ENCODE measurements around the gene INTS14. TPM values are rescaled to one million over a fixed set of nuclear protein-coding genes. Genes with fewer than 3 reads are reported as not detected.

INTS14 gene
- total RNA-seq, 2 donors from 2014 or later, result 33.4 to 37.7 TPM

DNA sequence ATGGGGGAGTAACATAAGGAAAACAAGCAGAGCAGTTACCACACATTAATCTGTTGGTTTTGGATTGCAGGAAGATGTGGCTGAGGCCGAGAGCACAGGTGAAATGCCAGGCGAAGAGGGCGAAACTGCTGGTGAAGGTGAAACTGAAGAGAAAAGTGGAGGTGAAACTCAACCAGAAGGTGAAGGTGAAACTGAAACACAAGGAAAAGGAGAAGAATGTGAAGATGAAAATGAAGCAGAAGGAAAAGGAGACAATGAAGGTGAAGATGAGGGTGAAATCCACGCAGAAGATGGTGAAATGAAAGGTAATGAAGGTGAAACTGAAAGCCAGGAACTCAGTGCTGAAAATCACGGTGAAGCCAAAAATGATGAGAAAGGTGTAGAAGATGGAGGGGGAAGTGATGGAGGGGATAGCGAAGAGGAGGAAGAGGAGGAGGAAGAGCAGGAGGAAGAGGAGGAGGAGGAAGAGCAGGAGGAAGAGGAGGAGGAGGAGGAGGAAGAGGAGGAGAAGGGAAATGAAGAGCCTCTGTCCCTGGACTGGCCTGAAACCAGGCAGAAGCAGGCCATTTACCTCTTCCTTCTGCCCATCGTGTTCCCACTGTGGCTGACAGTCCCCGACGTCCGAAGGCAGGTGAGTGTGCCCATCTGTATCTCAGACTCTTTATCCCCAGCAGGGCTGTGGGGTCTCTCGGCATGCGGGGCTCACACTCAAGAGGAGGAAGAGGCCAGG, 39.5 kb upstream of the INTS14 start:
- no peak overlapping the region for H3K4me3 Mint-ChIP-seq
- no peaks in the 10 kb centered on the region for H3K9me3 Mint-ChIP-seq
- H3K27me3 Mint-ChIP-seq (ENCODE audit: insufficient read depth), result no peaks in the 10 kb centered on the region
- Histone ChIP-seq H3K4me1 (ENCODE audit: control insufficient read depth, insufficient read depth, low read length) (peaks cover 18% of the 10 kb centered on the region), H3K4me3 (ENCODE audit: low read length) (no peak overlapping the region), H3K36me3 (ENCODE audit: control insufficient read depth, insufficient read depth, low read length) (no peaks in the 10 kb centered on the region), H3K27me3 (ENCODE audit: control insufficient read depth, insufficient read depth, low read length, poor library complexity, severe bottlenecking) (no peaks in the 10 kb centered on the region), H3K9me3 (ENCODE audit: control insufficient read depth, low read length) (no peaks in the 10 kb centered on the region), H3K27ac (ENCODE audit: low read depth, low read length) (no peak overlapping the region), H3K9ac (ENCODE audit: extremely low read depth, low read length, poor library complexity, severe bottlenecking) (no peak overlapping the region)
- H3K27ac Mint-ChIP-seq, result no peak overlapping the region
- H3K4me1 Mint-ChIP-seq, result peaks cover 32% of the 10 kb centered on the region
- no peak for DNase-seq
- 93 to 95% methylated on average over 10 to 12 of the region's 12 CpGs for WGBS, 2 experiments (ENCODE audit: insufficient coverage in 1 of 2, insufficient read length in 1 of 2)
- TF ChIP-seq, protein P1, sequence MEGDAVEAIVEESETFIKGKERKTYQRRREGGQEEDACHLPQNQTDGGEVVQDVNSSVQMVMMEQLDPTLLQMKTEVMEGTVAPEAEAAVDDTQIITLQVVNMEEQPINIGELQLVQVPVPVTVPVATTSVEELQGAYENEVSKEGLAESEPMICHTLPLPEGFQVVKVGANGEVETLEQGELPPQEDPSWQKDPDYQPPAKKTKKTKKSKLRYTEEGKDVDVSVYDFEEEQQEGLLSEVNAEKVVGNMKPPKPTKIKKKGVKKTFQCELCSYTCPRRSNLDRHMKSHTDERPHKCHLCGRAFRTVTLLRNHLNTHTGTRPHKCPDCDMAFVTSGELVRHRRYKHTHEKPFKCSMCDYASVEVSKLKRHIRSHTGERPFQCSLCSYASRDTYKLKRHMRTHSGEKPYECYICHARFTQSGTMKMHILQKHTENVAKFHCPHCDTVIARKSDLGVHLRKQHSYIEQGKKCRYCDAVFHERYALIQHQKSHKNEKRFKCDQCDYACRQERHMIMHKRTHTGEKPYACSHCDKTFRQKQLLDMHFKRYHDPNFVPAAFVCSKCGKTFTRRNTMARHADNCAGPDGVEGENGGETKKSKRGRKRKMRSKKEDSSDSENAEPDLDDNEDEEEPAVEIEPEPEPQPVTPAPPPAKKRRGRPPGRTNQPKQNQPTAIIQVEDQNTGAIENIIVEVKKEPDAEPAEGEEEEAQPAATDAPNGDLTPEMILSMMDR (conservative IDR thresholded peaks at IDR 0.05), result no peak
- peaks cover 7% of the 10 kb centered on the region for H3K36me3 Mint-ChIP-seq (ENCODE audit: low read depth)

DNA sequence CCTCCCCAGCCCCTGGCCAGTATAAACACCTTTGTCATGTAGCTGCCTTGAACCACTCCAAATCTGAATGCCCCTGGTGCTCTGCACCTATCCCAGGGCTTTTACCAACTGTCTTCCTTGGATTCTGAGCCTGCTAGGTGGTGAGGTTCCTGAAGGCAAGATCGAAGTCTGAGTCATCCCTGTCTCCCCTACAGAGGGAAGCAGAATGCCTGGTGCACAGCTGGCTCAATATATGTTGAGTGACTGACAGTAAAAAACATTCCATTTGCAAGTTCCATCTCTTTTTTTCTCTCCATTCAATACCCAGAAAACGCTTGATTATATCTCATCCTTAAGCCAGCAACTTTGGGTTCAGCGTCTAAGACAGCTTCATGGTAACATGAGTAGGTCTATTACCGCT, 35.6 kb upstream of the INTS14 start:
- TF ChIP-seq, protein P1 (conservative IDR thresholded peaks at IDR 0.05), result no peak
- Mint-ChIP-seq H3K27me3 (ENCODE audit: insufficient read depth) (no peaks in the 10 kb centered on the region), H3K4me3 (no peak overlapping the region), H3K27ac (no peak overlapping the region), H3K36me3 (ENCODE audit: low read depth) (no peaks in the 10 kb centered on the region), H3K9me3 (no peaks in the 10 kb centered on the region), H3K4me1 (peaks cover 2% of the 10 kb centered on the region)
- Histone ChIP-seq H3K4me3 (ENCODE audit: low read length) (no peak overlapping the region), H3K4me1 (ENCODE audit: control insufficient read depth, insufficient read depth, low read length) (peaks cover 5% of the 10 kb centered on the region), H3K27ac (ENCODE audit: low read depth, low read length) (no peak overlapping the region), H3K36me3 (ENCODE audit: control insufficient read depth, insufficient read depth, low read length) (no peaks in the 10 kb centered on the region), H3K9me3 (ENCODE audit: control insufficient read depth, low read length) (no peaks in the 10 kb centered on the region), H3K9ac (ENCODE audit: extremely low read depth, low read length, poor library complexity, severe bottlenecking) (no peak overlapping the region), H3K27me3 (ENCODE audit: control insufficient read depth, insufficient read depth, low read length, poor library complexity, severe bottlenecking) (no peaks in the 10 kb centered on the region)
- DNase-seq, result no peak
- 89 to 90% methylated on average over 4 of the region's 4 CpGs for WGBS, 2 experiments (ENCODE audit: insufficient coverage in 1 of 2, insufficient read length in 1 of 2)

DNA sequence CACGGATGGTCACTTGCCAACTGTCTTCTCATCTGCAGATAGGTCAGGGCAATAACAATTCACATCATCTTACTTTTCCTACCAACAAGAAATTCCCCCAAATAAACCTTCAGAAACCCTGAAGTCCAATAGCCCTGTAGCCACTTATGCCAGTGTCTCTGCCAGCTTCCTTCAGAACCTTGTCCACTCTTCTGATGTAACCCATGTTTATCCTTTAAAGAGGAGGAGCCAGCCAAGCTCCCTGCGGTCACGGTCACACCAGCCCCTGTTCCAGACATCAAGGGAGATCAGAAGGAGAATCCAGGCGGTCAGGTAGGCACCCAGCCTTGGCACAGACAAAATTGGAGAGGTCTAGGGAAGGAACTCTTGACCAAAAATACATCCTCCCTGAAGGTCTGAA, 34.5 kb upstream of the INTS14 start:
- Histone ChIP-seq H3K36me3 (ENCODE audit: control insufficient read depth, insufficient read depth, low read length) (no peaks in the 10 kb centered on the region), H3K4me3 (ENCODE audit: low read length) (no peak overlapping the region), H3K4me1 (ENCODE audit: control insufficient read depth, insufficient read depth, low read length) (peaks cover 6% of the 10 kb centered on the region), H3K9ac (ENCODE audit: extremely low read depth, low read length, poor library complexity, severe bottlenecking) (no peak overlapping the region), H3K9me3 (ENCODE audit: control insufficient read depth, low read length) (no peaks in the 10 kb centered on the region), H3K27me3 (ENCODE audit: control insufficient read depth, insufficient read depth, low read length, poor library complexity, severe bottlenecking) (no peaks in the 10 kb centered on the region), H3K27ac (ENCODE audit: low read depth, low read length) (no peak overlapping the region)
- H3K36me3 Mint-ChIP-seq (ENCODE audit: low read depth), result no peaks in the 10 kb centered on the region
- H3K4me3 Mint-ChIP-seq, result no peak overlapping the region
- H3K9me3 Mint-ChIP-seq, result no peaks in the 10 kb centered on the region
- TF ChIP-seq, protein P1 (conservative IDR thresholded peaks at IDR 0.05), result no peak
- H3K27ac Mint-ChIP-seq, result no peak overlapping the region
- no peak for DNase-seq
- peaks cover 2% of the 10 kb centered on the region for H3K4me1 Mint-ChIP-seq
- WGBS, 2 experiments (ENCODE audit: insufficient coverage in 1 of 2, insufficient read length in 1 of 2), result 93 to 100% methylated on average over 3 to 4 of the region's 4 CpGs
- no peaks in the 10 kb centered on the region for H3K27me3 Mint-ChIP-seq (ENCODE audit: insufficient read depth)

Measured in endodermal cell (in vitro differentiated cells).